GM23338 (cell line): ENCODE results near the gene KIF6. TPM values are rescaled to one million over a fixed set of nuclear protein-coding genes. Genes with fewer than 3 reads are reported as not detected.

Source experiments
- ATAC-seq: fragments of 200-7000 bp; cut with Tn5 transposase; 3 replicates; pipeline ENCODE4 v1.9.1; 2020
- DNase-seq: peaks from one replicate; pipeline ENCODE4 v3.0.0-alpha.2; 2015; ENCODE audit warnings: low spot score
- H2AFZ ChIP-seq: fragments of 200-600 bp; sonication (generic); 2 replicates; pipeline ENCODE4 v1.8.0; 2016; ENCODE audit warnings: antibody characterized with exemption, mild to moderate bottlenecking, moderate library complexity
- H3F3A ChIP-seq: fragments of 200-600 bp; sonication (generic); replicated peaks from 2 replicates; pipeline ENCODE4 v1.8.0; 2017; ENCODE audit warnings: antibody characterized with exemption, mixed run types, low read depth
- H3K27ac ChIP-seq: fragments of 200-600 bp; sonication (generic); 2 replicates; pipeline ENCODE4 v1.6.1; 2016; ENCODE audit warnings: low read depth
- H3K27me3 ChIP-seq: fragments of 200-600 bp; sonication (generic); 2 replicates; pipeline ENCODE4 v1.8.0; 2016; ENCODE audit warnings: mild to moderate bottlenecking, mixed run types, moderate library complexity; ENCODE audit not compliant: insufficient read depth
- H3K36me3 ChIP-seq: fragments of 200-600 bp; sonication (generic); 2 replicates; pipeline ENCODE4 v1.8.0; 2016; ENCODE audit warnings: mild to moderate bottlenecking; ENCODE audit not compliant: insufficient read depth
- H3K4me1 ChIP-seq: fragments of 200-600 bp; sonication (generic); 2 replicates; pipeline ENCODE4 v1.8.0; 2016; ENCODE audit warnings: mild to moderate bottlenecking, moderate library complexity; ENCODE audit not compliant: insufficient read depth
- H3K4me2 ChIP-seq: fragments of 200-600 bp; sonication (generic); 2 replicates; pipeline ENCODE4 v1.7.1; 2017; ENCODE audit warnings: mixed run types
- H3K4me3 ChIP-seq: fragments of 200-600 bp; sonication (generic); 2 replicates; pipeline ENCODE4 v1.6.1; 2016; ENCODE audit warnings: mixed run types
- H3K79me2 ChIP-seq: fragments of 200-600 bp; sonication (generic); replicated peaks from 2 replicates; pipeline ENCODE4 v1.8.0; 2017; ENCODE audit warnings: mild to moderate bottlenecking; ENCODE audit not compliant: insufficient read depth
- H3K9me2 ChIP-seq: fragments of 200-600 bp; sonication (generic); 2 replicates; pipeline ENCODE4 v1.8.0; 2017; ENCODE audit not compliant: insufficient read depth
- H4K20me1 ChIP-seq: fragments of 200-600 bp; sonication (generic); replicated peaks from 2 replicates; pipeline ENCODE4 v1.8.0; 2017; ENCODE audit warnings: mild to moderate bottlenecking; ENCODE audit not compliant: insufficient read depth
- H3K27ac Mint-ChIP-seq: 2 replicates; pipeline ENCODE4 v1.8.0; 2020; ENCODE audit warnings: inconsistent platforms, mild to moderate bottlenecking, moderate library complexity, mixed read lengths
- H3K27me3 Mint-ChIP-seq: 3 replicates; pipeline ENCODE4 v1.8.0; 2022; ENCODE audit warnings: low read depth, mild to moderate bottlenecking, moderate library complexity, mixed read lengths, inconsistent platforms; ENCODE audit not compliant: insufficient read depth, poor library complexity
- H3K36me3 Mint-ChIP-seq: 3 replicates; pipeline ENCODE4 v1.8.0; 2021; ENCODE audit warnings: low read depth, mild to moderate bottlenecking, inconsistent platforms, moderate library complexity, mixed read lengths
- H3K4me1 Mint-ChIP-seq: 3 replicates; pipeline ENCODE4 v1.8.0; 2020; ENCODE audit warnings: mild to moderate bottlenecking, inconsistent platforms, mixed read lengths
- H3K4me3 Mint-ChIP-seq: 3 replicates; pipeline ENCODE4 v1.8.0; 2021; ENCODE audit warnings: moderate library complexity, mild to moderate bottlenecking, inconsistent platforms, mixed read lengths
- H3K9me3 Mint-ChIP-seq: 3 replicates; pipeline ENCODE4 v1.8.0; 2020; ENCODE audit warnings: moderate library complexity, mild to moderate bottlenecking, inconsistent platforms, mixed read lengths
- CTCF ChIP-seq, 2 experiments: fragments of 200-600 bp in 1 of 2; sonication (generic) in 1 of 2; conservative IDR thresholded peaks; 2 replicates each; pipeline versions ENCODE4 v1.5.1 to v1.6.1; 2016 to 2017; ENCODE audit warnings: antibody characterized with exemption in 2 of 2, low read depth in 2 of 2, mild to moderate bottlenecking in 2 of 2, moderate library complexity in 1 of 2
- ETS1 ChIP-seq: IDR thresholded peaks from 2 replicates; pipeline ENCODE4 v1.6.1; 2016; ENCODE audit warnings: antibody characterized with exemption
- EZH2 ChIP-seq: fragments of 200-600 bp; sonication (generic); IDR thresholded peaks from one replicate; pipeline ENCODE4 v1.8.0; 2017; ENCODE audit warnings: antibody characterized with exemption, mild to moderate bottlenecking, low read depth; ENCODE audit not compliant: unreplicated experiment
- EZH2phosphoT487 ChIP-seq: fragments of 200-600 bp; sonication (generic); IDR thresholded peaks from one replicate; pipeline ENCODE4 v1.8.1; 2018; ENCODE audit warnings: antibody characterized with exemption; ENCODE audit not compliant: unreplicated experiment
- NANOG ChIP-seq: IDR thresholded peaks from 2 replicates; pipeline ENCODE4 v1.6.1; 2016; ENCODE audit warnings: antibody characterized with exemption, borderline replicate concordance
- STAT1 ChIP-seq: IDR thresholded peaks from one replicate; pipeline ENCODE4 v1.6.1; 2016; ENCODE audit warnings: antibody characterized with exemption; ENCODE audit not compliant: unreplicated experiment
- ZNF114 ChIP-seq: fragments of 250-450 bp; sonication (Bioruptor Pico); IDR thresholded peaks from 2 replicates; pipeline ENCODE4 v1.5.0; 2020; ENCODE audit warnings: mild to moderate bottlenecking, moderate library complexity
- polyA plus RNA-seq: library from polyadenylated mRNA; unstranded; fragments of >200 nt; fragmentation: Nextera tagmentation; extraction: Ambion mirVana; gene quantifications from 2 replicates; pipeline ENCODE4 v1.2.1, GENCODE V29; 2016
- total RNA-seq: library from RNA; depleted of rRNA; stranded (reverse); fragments of >200 nt; shearing (Covaris generic); gene quantifications from 2 replicates; pipeline ENCODE4 v1.2.3, GENCODE V29; 2014
- TF ChIP-seq, protein P1 (sequence below): fragments of 250-450 bp; sonication (Bioruptor Pico); IDR thresholded peaks from 2 replicates; pipeline ENCODE4 v1.5.0; 2020; ENCODE audit warnings: mild to moderate bottlenecking, moderate library complexity

The KIF6 gene
- total and polyA plus RNA-seq, 2 experiments from 2014 or later: 0.87 to 1.7 TPM

DNA sequence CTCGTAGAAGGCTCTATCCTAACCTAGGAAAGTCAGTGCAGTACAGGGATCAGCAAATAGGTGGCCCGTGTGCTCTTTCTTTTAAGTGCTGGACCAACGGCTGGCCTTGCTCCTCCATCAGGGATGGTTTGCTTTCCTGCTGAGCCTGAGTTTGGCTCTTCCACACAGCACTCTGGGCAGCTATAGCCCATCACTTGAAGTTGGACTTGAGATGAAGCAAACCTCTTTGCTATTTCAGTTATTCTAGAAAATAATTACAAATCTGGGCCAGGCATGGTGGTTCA, 335.8 kb downstream of the KIF6 start:
- no peaks in the 10 kb centered on the region for H3F3A ChIP-seq
- peak; percentile 48 to 71 for TF ChIP-seq CTCF (conservative IDR thresholded peaks at IDR 0.05; ENCODE audit: low read depth in 2 of 2)
- no peak for TF ChIP-seq NANOG
- DNase-seq (peak; percentile 73), ATAC-seq (peak; percentile 96)
- Mint-ChIP-seq H3K4me1 (no peaks in the 10 kb centered on the region), H3K9me3 (no peaks in the 10 kb centered on the region), H3K27ac (no peak overlapping the region), H3K27me3 (no peaks in the 10 kb centered on the region), H3K36me3 (no peaks in the 10 kb centered on the region), H3K4me3 (no peak overlapping the region)
- no peaks in the 10 kb centered on the region for H3K9me2 ChIP-seq
- no peak overlapping the region for H3K4me2 ChIP-seq
- H3K27ac ChIP-seq: no peak overlapping the region
- H4K20me1 ChIP-seq: no peaks in the 10 kb centered on the region
- H3K79me2 ChIP-seq: no peaks in the 10 kb centered on the region
- no peaks in the 10 kb centered on the region for H3K4me1 ChIP-seq
- no peaks in the 10 kb centered on the region for H3K36me3 ChIP-seq
- no peaks in the 10 kb centered on the region for H3K27me3 ChIP-seq
- no peak overlapping the region for H2AFZ ChIP-seq
- no peak overlapping the region for H3K4me3 ChIP-seq

- no peaks in the 10 kb centered on the region for H3K4me1 ChIP-seq
- H4K20me1 ChIP-seq: no peaks in the 10 kb centered on the region
- no peak overlapping the region for H3K4me3 ChIP-seq
- no peak for TF ChIP-seq STAT1
- TF ChIP-seq EZH2phosphoT487: no peak
- TF ChIP-seq EZH2: no peak
- TF ChIP-seq NANOG: no peak
- TF ChIP-seq CTCF (conservative IDR thresholded peaks at IDR 0.05; ENCODE audit: low read depth in 2 of 2): no peak
- TF ChIP-seq ETS1: no peak
- TF ChIP-seq, protein P1, sequence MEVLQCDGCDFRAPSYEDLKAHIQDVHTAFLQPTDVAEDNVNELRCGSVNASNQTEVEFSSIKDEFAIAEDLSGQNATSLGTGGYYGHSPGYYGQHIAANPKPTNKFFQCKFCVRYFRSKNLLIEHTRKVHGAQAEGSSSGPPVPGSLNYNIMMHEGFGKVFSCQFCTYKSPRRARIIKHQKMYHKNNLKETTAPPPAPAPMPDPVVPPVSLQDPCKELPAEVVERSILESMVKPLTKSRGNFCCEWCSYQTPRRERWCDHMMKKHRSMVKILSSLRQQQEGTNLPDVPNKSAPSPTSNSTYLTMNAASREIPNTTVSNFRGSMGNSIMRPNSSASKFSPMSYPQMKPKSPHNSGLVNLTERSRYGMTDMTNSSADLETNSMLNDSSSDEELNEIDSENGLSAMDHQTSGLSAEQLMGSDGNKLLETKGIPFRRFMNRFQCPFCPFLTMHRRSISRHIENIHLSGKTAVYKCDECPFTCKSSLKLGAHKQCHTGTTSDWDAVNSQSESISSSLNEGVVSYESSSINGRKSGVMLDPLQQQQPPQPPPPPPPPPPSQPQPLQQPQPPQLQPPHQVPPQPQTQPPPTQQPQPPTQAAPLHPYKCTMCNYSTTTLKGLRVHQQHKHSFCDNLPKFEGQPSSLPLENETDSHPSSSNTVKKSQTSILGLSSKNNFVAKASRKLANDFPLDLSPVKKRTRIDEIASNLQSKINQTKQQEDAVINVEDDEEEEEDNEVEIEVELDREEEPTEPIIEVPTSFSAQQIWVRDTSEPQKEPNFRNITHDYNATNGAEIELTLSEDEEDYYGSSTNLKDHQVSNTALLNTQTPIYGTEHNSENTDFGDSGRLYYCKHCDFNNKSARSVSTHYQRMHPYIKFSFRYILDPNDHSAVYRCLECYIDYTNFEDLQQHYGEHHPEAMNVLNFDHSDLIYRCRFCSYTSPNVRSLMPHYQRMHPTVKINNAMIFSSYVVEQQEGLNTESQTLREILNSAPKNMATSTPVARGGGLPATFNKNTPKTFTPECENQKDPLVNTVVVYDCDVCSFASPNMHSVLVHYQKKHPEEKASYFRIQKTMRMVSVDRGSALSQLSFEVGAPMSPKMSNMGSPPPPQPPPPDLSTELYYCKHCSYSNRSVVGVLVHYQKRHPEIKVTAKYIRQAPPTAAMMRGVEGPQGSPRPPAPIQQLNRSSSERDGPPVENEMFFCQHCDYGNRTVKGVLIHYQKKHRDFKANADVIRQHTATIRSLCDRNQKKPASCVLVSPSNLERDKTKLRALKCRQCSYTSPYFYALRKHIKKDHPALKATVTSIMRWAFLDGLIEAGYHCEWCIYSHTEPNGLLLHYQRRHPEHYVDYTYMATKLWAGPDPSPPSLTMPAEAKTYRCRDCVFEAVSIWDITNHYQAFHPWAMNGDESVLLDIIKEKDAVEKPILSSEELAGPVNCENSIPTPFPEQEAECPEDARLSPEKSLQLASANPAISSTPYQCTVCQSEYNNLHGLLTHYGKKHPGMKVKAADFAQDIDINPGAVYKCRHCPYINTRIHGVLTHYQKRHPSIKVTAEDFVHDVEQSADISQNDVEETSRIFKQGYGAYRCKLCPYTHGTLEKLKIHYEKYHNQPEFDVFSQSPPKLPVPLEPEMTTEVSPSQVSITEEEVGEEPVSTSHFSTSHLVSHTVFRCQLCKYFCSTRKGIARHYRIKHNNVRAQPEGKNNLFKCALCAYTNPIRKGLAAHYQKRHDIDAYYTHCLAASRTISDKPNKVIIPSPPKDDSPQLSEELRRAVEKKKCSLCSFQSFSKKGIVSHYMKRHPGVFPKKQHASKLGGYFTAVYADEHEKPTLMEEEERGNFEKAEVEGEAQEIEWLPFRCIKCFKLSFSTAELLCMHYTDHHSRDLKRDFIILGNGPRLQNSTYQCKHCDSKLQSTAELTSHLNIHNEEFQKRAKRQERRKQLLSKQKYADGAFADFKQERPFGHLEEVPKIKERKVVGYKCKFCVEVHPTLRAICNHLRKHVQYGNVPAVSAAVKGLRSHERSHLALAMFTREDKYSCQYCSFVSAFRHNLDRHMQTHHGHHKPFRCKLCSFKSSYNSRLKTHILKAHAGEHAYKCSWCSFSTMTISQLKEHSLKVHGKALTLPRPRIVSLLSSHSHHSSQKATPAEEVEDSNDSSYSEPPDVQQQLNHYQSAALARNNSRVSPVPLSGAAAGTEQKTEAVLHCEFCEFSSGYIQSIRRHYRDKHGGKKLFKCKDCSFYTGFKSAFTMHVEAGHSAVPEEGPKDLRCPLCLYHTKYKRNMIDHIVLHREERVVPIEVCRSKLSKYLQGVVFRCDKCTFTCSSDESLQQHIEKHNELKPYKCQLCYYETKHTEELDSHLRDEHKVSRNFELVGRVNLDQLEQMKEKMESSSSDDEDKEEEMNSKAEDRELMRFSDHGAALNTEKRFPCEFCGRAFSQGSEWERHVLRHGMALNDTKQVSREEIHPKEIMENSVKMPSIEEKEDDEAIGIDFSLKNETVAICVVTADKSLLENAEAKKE (CRISPR knock-in tag): no peak
- TF ChIP-seq ZNF114 (CRISPR knock-in tag): no peak
- Mint-ChIP-seq H3K9me3 (no peaks in the 10 kb centered on the region), H3K36me3 (no peaks in the 10 kb centered on the region), H3K4me1 (no peaks in the 10 kb centered on the region), H3K4me3 (no peak overlapping the region), H3K27me3 (no peaks in the 10 kb centered on the region), H3K27ac (no peak overlapping the region)
- ATAC-seq: no peak
- H3K9me2 ChIP-seq: no peaks in the 10 kb centered on the region
- H3K27ac ChIP-seq: no peak overlapping the region
- DNase-seq: no peak
- no peaks in the 10 kb centered on the region for H3K79me2 ChIP-seq
- no peaks in the 10 kb centered on the region for H3F3A ChIP-seq
- no peaks in the 10 kb centered on the region for H3K27me3 ChIP-seq
- H3K4me2 ChIP-seq: no peak overlapping the region
- H3K36me3 ChIP-seq: no peaks in the 10 kb centered on the region
- H2AFZ ChIP-seq: no peak overlapping the region
Measured at GRCh38 chr6:39388606-39389483, 336.4 kb downstream of the KIF6 start.
